Kasumi-1 (cell line): ENCODE results near the gene LHPP.
A peak's percentile ranks its signal among the peaks of the same experiment; 100 is the strongest.

ENCODE experiments used
- DNase-seq, 2 experiments: peaks; one replicate each; lab custom pipeline; 2025; lab: John Stamatoyannopoulos, UW

The LHPP gene

DNA sequence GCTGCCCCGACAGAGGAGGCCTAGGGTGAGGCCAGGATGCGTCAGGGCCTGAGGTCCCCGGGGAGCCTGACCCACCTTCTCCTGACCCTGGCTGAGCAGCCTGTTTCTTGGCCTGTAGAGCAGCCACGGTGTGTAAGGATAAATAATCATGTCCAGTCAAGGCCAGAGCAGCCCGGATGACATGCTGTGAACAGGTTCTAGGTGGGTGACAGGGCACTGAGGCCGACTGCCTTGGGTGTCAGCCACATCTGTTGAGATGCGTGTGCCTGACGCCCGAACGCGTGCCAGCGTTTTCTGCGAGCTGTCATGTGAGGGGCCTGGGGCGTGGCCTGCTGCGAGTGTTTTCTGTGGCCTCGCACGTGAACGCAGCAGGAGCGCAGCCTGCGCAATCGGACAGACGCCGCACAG lies 164.2 kb downstream of the LHPP start:
- no peak for DNase-seq

DNA sequence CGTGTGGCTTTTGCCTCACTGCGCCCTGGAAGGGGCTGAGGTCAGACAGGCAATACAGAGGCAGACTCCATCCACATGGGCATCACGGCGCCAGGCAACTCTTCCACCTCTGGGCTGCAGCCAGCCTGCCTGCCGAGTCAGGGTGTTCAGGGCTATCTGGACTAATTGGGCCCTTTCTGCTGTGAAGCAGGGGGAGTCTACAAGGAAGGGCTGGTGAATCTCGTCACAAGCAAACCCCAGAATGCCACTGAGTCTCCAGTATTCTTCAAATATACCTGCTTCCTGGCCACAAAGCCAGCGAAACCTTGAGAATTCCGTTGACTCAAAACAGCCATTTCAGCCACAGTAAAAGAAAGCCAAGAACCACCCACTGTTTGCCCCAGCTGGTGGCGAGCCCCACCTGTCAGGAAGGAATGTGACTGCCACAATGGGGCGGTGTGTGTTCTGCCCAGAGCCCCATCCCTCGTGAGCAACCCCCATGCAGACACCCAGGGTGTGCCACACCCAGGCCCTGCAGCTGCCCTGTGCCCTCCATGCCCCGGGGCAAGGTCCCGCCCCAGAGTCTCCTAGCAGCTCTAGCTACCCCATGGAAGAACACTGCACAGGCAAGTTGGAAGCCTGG lies 165.2 kb downstream of the LHPP start:
- DNase-seq = no peak

DNA sequence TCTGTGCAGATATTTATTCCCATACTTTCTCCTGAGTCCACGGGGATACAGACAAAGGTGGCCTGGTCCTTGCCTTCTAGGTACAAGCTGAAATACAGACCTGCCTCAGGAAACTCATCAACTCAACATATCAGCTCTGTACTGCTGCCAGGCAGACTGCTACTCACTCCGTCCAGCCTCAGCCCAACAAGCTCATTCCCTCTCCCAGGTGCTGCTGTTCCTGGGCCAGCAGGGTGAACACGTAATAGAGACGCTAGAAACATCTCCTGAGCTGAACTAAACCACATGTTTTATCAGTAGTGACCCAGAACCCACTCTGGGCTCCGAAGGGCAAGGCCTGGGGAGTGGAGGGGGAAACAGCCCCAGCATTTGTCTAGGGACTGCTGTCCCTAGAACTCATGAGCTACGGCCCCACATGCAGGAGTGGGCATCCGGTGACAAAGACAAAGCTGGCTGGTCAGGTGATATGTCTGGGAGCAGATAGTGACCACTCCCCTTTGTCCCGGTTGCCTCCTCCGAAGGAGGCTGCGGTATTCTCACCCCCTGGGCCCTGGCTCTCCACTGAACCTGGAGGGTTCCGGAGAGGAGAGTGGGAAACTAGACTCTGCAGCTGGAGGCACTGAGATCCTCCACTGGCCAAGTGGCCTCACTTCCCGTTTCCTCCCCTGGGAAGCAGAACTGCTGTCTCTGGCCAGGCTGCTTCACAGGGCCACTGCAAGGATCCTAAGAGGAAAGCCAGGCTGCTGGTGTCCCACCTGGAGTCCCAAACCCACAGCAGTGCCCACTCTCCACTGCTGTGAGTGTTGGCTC lies 166.4 kb downstream of the LHPP start:
- no peak for DNase-seq

GRCh38 chr10:124628676-124629021 lies 167.0 kb downstream of the LHPP start:
- DNase-seq = no peak

DNA sequence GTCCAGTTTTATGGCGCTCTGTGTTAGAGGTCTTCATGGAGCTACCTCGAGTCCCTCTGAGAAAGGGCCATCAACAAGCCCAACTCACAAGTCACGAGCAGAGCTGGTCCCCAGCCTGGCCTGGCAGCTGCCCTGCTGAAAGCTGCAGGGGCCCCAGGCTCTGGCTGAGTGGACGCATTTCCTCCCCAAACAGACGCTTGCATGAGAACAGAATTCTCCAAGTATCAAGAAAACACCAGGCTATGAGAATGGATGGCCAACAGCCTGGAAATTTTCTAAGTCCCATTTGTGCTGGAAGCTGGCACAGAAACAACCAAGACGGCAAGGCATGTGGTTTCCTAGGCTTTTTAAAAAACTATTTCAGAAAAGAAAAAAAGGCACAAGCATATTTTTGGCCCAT lies 167.8 kb downstream of the LHPP start:
- no peak for DNase-seq

GRCh38 chr10:124629842-124630241 lies 168.2 kb downstream of the LHPP start:
- no peak for DNase-seq

- no peak for DNase-seq
Observed at GRCh38 chr10:124630551-124630950, 168.9 kb downstream of the LHPP start.

- peak in 1 of 2 experiments; percentile 30 for DNase-seq
Observed at GRCh38 chr10:124632064-124632531, 170.5 kb downstream of the LHPP start.

DNA sequence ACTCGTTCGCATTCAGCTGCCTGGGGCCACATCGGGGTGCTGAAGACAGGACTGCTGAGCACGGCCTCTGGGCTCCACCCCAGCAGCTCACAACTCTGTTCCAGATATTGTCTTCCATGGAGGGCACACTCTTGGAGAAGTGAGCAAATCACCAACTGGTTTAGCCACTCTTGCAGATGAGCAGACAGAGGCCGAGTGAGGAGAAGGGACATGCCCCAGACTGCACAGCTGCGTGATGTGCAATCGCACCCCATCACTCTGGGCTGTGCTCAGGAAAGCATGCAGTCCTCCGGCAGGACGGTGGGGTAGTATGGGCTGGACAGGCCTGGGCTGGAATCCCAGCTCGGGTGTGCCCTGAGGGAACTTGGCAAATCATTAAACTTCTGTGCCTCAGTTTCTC lies 170.9 kb downstream of the LHPP start:
- DNase-seq = no peak

DNA sequence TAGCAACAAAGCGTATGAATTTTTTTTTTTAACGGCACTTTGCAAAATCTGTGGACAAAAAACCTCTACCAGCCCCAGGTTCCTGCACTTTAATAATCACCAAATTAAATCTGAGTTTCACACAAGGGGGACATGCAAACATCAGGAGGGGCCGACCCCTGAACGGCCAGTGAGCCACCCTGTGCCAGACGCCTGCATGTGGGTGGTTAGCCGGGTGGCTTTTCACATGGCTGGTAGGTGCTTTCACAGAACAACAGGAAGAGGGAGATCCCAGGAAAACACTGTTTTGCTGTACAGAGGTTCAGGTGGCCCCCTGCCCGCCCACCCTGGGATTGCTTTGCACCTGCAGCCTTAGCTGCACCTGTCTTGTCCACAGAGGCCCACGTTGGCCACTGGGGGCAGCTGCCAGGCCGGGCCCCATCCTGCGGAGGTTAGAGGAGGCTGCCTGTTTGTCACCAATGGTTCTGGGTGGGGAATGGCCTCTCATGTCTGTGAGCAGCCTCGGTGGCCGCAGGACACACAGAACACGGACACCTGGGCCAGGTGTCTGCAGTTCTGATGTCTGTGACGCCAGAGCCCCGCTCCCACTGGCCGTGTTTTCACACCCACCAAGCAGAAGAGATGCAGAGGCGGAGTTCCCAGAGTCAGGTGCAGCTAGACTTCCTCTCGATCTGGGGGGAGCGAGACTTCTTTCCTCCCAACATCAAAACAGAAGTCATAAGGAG lies 174.8 kb downstream of the LHPP start:
- no peak for DNase-seq

- no peak for DNase-seq
Observed at GRCh38 chr10:124637091-124637700, 175.6 kb downstream of the LHPP start.

- DNase-seq = no peak
Observed at GRCh38 chr10:124637746-124638145, 176.1 kb downstream of the LHPP start.

- DNase-seq = no peak
Observed at GRCh38 chr10:124639206-124639605, 177.6 kb downstream of the LHPP start.

- DNase-seq = no peak
Observed at GRCh38 chr10:124639646-124640045, 178.0 kb downstream of the LHPP start.

DNA sequence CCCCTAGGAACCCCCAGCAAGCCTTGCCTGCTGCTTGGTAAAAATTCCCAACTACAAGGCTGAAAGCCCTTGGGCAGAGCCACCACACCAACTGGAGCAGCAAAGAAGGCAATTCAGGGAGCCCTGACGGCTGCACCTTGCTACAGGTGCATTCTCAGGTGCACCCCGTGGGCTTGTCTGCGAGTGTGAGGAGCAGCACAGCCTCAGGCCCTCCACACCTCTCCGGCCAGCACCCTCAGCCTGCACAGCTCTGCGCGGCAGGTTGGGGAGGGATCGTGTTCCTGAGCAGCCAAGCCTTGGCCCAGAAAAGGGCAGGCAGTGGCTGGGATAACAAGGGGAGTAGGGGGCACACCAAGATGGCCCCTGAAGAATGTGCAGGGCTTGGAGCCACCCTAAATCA lies 178.4 kb downstream of the LHPP start:
- no peak for DNase-seq

- peak; percentile 96 to 97 for DNase-seq
Observed at GRCh38 chr10:124640538-124641231, 179.1 kb downstream of the LHPP start.

DNA sequence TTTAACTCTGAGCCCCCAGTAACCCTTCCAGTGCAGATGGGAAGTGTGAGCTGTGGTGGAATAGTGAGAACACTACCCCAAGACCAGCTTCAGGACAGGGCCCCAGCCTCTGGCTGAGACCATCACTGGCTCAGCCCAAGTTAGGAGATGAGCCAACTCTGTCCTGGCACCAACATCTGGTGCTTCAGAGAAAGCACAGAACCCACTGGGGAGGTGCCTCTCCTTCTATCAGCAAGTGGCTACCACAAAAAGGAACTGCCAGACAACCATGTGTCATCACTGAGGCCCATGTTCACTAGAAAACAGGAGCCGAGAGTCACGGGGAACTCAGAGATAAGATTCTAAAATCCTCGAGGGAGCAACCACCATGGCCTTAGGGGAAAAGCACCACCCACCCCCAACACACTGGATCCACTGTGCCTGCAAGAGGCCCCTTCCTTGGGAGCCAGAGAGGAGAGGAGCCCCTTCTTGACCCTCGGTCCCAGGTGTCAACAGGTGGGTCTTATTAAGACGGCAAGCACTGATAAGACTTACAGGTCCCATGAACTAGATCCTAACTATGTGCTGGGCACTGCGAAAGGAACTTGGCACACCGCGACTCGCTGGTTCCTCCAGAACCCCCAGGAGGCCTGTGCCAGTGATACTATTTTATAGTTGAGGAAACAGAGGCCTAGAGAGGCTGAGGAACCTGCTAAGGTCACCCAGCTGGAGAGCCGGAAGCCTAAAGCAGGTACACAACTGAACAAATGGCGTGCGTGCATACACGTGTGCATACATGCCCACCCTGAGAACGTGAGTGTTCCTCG lies 179.9 kb downstream of the LHPP start:
- DNase-seq = peak; percentile 97

- DNase-seq = no peak
Observed at GRCh38 chr10:124642088-124642710, 180.6 kb downstream of the LHPP start.

GRCh38 chr10:124643330-124644009 lies 181.8 kb downstream of the LHPP start:
- no peak for DNase-seq

DNA sequence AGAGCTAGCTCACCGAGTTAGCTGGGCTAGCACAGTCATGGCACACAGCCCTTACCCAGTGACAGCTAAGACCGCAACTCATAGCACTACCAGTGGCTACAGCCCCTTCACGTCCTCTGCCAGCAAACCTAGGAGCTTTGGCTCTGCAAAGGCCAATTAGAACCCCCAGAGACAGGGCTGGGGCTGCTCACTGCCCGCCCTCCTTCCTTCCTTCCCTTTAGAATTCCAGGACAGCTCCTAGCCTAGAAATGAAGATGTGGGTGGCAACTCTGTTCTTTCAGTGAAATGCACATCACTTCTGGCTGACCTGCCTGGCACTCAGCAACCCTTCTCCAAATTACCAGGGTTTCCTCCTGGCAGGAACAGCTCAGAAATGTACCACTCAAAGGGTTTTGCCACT lies 182.6 kb downstream of the LHPP start:
- no peak for DNase-seq
